ENCODE data around the gene SLC25A34. TPM values are rescaled to one million over a fixed set of nuclear protein-coding genes. Genes with fewer than 3 reads are reported as not detected.

Gene SLC25A34
- polyA plus RNA-seq, 3 donors: 0.08 to 2.7 (median 0.61) TPM

- no peak overlapping the region for H2AFZ ChIP-seq (ENCODE audit: insufficient read depth, low read depth, low read length, poor library complexity, severe bottlenecking)
- H3K27me3 Mint-ChIP-seq (ENCODE audit: low read depth in 3 of 3): peaks cover 0 to 2% (median 0%) of the 10 kb centered on the region in 3 donors
- H3K4me3 Mint-ChIP-seq: no peak overlapping the region
- no peaks in the 10 kb centered on the region for H3K27me3 ChIP-seq (ENCODE audit: control insufficient read depth in 2 of 2, insufficient read depth in 2 of 2, low read length in 2 of 2)
- H3K9me3 ChIP-seq (replicated peaks in 1 of 2; ENCODE audit: control insufficient read depth in 1 of 2, insufficient read depth in 1 of 2, low read length in 2 of 2): no peaks in the 10 kb centered on the region
- H3K4me1 ChIP-seq (ENCODE audit: control insufficient read depth in 1 of 2, insufficient read depth in 2 of 2, low read length in 2 of 2): no peaks in the 10 kb centered on the region
- H3K79me2 ChIP-seq (ENCODE audit: insufficient read depth, low read length): no peaks in the 10 kb centered on the region
- no peak overlapping the region for H3K4me3 ChIP-seq (replicated peaks in 1 of 3; ENCODE audit: low read depth in 2 of 3, low read length in 3 of 3)
- no peaks in the 10 kb centered on the region for H3K4me1 Mint-ChIP-seq
- peaks cover 29% of the 10 kb centered on the region for H4K20me1 ChIP-seq (ENCODE audit: insufficient read depth, low read length)
- TF ChIP-seq, protein P1, sequence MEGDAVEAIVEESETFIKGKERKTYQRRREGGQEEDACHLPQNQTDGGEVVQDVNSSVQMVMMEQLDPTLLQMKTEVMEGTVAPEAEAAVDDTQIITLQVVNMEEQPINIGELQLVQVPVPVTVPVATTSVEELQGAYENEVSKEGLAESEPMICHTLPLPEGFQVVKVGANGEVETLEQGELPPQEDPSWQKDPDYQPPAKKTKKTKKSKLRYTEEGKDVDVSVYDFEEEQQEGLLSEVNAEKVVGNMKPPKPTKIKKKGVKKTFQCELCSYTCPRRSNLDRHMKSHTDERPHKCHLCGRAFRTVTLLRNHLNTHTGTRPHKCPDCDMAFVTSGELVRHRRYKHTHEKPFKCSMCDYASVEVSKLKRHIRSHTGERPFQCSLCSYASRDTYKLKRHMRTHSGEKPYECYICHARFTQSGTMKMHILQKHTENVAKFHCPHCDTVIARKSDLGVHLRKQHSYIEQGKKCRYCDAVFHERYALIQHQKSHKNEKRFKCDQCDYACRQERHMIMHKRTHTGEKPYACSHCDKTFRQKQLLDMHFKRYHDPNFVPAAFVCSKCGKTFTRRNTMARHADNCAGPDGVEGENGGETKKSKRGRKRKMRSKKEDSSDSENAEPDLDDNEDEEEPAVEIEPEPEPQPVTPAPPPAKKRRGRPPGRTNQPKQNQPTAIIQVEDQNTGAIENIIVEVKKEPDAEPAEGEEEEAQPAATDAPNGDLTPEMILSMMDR (IDR thresholded peaks at IDR 0.05): no peak
- no peaks in the 10 kb centered on the region for H3K9me3 Mint-ChIP-seq
- H3K9ac ChIP-seq (ENCODE audit: insufficient read depth, low read length, poor library complexity, severe bottlenecking): no peak overlapping the region
- no peak overlapping the region for H3K4me2 ChIP-seq (replicated peaks; ENCODE audit: extremely low read depth, low read length, poor library complexity, severe bottlenecking)
- no peak overlapping the region for H3K27ac ChIP-seq (ENCODE audit: low read depth in 1 of 2, low read length in 2 of 2)
- peaks cover 88 to 98% of the 10 kb centered on the region in 2 donors for H3K36me3 ChIP-seq (replicated peaks in 1 of 2; ENCODE audit: control insufficient read depth in 1 of 2, insufficient read depth in 2 of 2, low read length in 2 of 2)
- intact Hi-C loops (cut with micrococcal nuclease): no loop called here
- peak overlapping the region in 1 of 7 donors; percentile 27 for H3K27ac Mint-ChIP-seq
- no peak for DNase-seq
- 100% methylated on average over 9 of the region's 9 CpGs for WGBS (ENCODE audit: insufficient coverage)
- H3K36me3 Mint-ChIP-seq: peaks cover 75 to 98% of the 10 kb centered on the region in 2 donors
Observed at GRCh38 chr1:15726508-15726907, 9.6 kb upstream of the SLC25A34 start.

GRCh38 chr1:15727021-15727420 lies 9.0 kb upstream of the SLC25A34 start:
- 96% methylated on average over 21 of the region's 21 CpGs for WGBS (ENCODE audit: insufficient coverage)
- peak overlapping the region in 1 of 7 donors; percentile 27 for H3K27ac Mint-ChIP-seq
- intact Hi-C loops (cut with micrococcal nuclease): no loop called here

More at GRCh38 chr1:15727021-15727420, 9.0 kb upstream of the SLC25A34 start:
- H3K27ac ChIP-seq (ENCODE audit: low read depth in 1 of 2, low read length in 2 of 2): no peak overlapping the region
- peaks cover 0 to 2% (median 0%) of the 10 kb centered on the region in 3 donors for H3K27me3 Mint-ChIP-seq (ENCODE audit: low read depth in 3 of 3)
- H3K4me3 ChIP-seq (replicated peaks in 1 of 3; ENCODE audit: low read depth in 2 of 3, low read length in 3 of 3): no peak overlapping the region
- H3K4me3 Mint-ChIP-seq: no peak overlapping the region
- H3K79me2 ChIP-seq (ENCODE audit: insufficient read depth, low read length): no peaks in the 10 kb centered on the region
- peaks cover 24% of the 10 kb centered on the region for H4K20me1 ChIP-seq (ENCODE audit: insufficient read depth, low read length)
- no peaks in the 10 kb centered on the region for H3K4me1 ChIP-seq (ENCODE audit: control insufficient read depth in 1 of 2, insufficient read depth in 2 of 2, low read length in 2 of 2)
- no peaks in the 10 kb centered on the region for H3K9me3 ChIP-seq (replicated peaks in 1 of 2; ENCODE audit: control insufficient read depth in 1 of 2, insufficient read depth in 1 of 2, low read length in 2 of 2)
- H3K36me3 Mint-ChIP-seq: peaks cover 75 to 98% of the 10 kb centered on the region in 2 donors
- peaks cover 88 to 98% of the 10 kb centered on the region in 2 donors for H3K36me3 ChIP-seq (replicated peaks in 1 of 2; ENCODE audit: control insufficient read depth in 1 of 2, insufficient read depth in 2 of 2, low read length in 2 of 2)
- DNase-seq: no peak
- H3K9me3 Mint-ChIP-seq: no peaks in the 10 kb centered on the region
- H2AFZ ChIP-seq (ENCODE audit: insufficient read depth, low read depth, low read length, poor library complexity, severe bottlenecking): no peak overlapping the region
- TF ChIP-seq, protein P1 (IDR thresholded peaks at IDR 0.05): no peak
- no peak overlapping the region for H3K4me2 ChIP-seq (replicated peaks; ENCODE audit: extremely low read depth, low read length, poor library complexity, severe bottlenecking)
- H3K9ac ChIP-seq (ENCODE audit: insufficient read depth, low read length, poor library complexity, severe bottlenecking): no peak overlapping the region
- H3K4me1 Mint-ChIP-seq: no peaks in the 10 kb centered on the region
- H3K27me3 ChIP-seq (ENCODE audit: control insufficient read depth in 2 of 2, insufficient read depth in 2 of 2, low read length in 2 of 2): no peaks in the 10 kb centered on the region
